Measurements from ENCODE around the gene BRINP1. TPM values are rescaled to one million over a fixed set of nuclear protein-coding genes. Genes with fewer than 3 reads are reported as not detected.

Gene BRINP1
- total and polyA plus RNA-seq, 10 of the 15 experiments (the other 5 are each of a cell fraction or from before 2014, with no cell fraction given), result not detected

GRCh38 chr9:119283078-119283794 lies 86.0 kb downstream of the BRINP1 start (continued):
- TF ChIP-seq FOXK2 (IDR thresholded peaks at IDR 0.05) (no peak), ZNF207 (IDR thresholded peaks at IDR 0.05; ENCODE audit: borderline replicate concordance) (no peak), PML (IDR thresholded peaks at IDR 0.05; ENCODE audit: low read length) (no peak), CHD1 (IDR thresholded peaks at IDR 0.05; ENCODE audit: low read depth, low read length) (no peak), STAT1 (conservative IDR thresholded peaks at IDR 0.05) (no peak), KAT2A (conservative IDR thresholded peaks at IDR 0.05; ENCODE audit: control insufficient read depth, low read depth, low read length) (no peak), CUX1 (IDR thresholded peaks at IDR 0.05; ENCODE audit: insufficient replicate concordance, low read depth, low read length) (no peak), SIX5 (IDR thresholded peaks at IDR 0.05; ENCODE audit: low read depth, low read length, severe bottlenecking) (no peak), RB1 (IDR thresholded peaks at IDR 0.05; ENCODE audit: borderline replicate concordance) (no peak)

Data from GM12878 (cell line).